22Rv1 (cell line): ENCODE data around the gene OR2G3.

Source experiments
- CTCF ChIP-seq: fragments of 450-650 bp; IDR thresholded peaks from 2 replicates; pipeline ENCODE4 v1.5.1; 2017; ENCODE audit warnings: mild to moderate bottlenecking
- ZFX ChIP-seq: fragments of 450-650 bp; IDR thresholded peaks from 2 replicates; pipeline ENCODE4 v1.6.1; 2017; ENCODE audit warnings: antibody characterized with exemption, borderline replicate concordance

- TF ChIP-seq CTCF (no peak), ZFX (no peak)
Measured at GRCh38 chr1:247588060-247588459, 17.3 kb upstream of the OR2G3 start, which contains the start of gene OR2G2.
